CD4-positive, alpha-beta T cell (primary cell): ENCODE data around the gene FAM174C. TPM values are rescaled to one million over a fixed set of nuclear protein-coding genes. Genes with fewer than 3 reads are reported as not detected.

Experiments used
- ATAC-seq: fragments of 200-7000 bp; cut with Tn5 transposase; one replicate; pipeline ENCODE4 v1.10.0; 2022; ENCODE audit warnings: mild to moderate bottlenecking; ENCODE audit not compliant: poor library complexity
- CTCF ChIA-PET: fragments of 350-600 bp; sonication (Branson Sonifier 250); formaldehyde crosslinking; loops from one replicate; lab custom pipeline; 2021; ENCODE audit warnings: antibody characterized with exemption, inconsistent platforms; lab: Charles Lee
- POLR2A ChIA-PET: fragments of 350-600 bp; sonication (Branson Sonifier 250); formaldehyde crosslinking; loops from one replicate; lab custom pipeline; 2021; ENCODE audit warnings: antibody characterized with exemption, inconsistent platforms; lab: Charles Lee
- DNase-seq, 14 experiments: peaks; one replicate each; pipeline ENCODE4 v3.0.0-alpha.2; 2013 to 2020; ENCODE audit warnings: mixed read lengths in 2 of 14
- H3K27ac ChIP-seq, 2 donors: one replicate each; pipeline versions ENCODE4 v1.5.1 to v1.7.0; 2013; ENCODE audit warnings: low read length in 2 of 2, low read depth in 1 of 2, mild to moderate bottlenecking in 1 of 2
- H3K27me3 ChIP-seq, 2 experiments: 1 replicate in 1 of 2; 2 replicates in 1 of 2; pipeline versions ENCODE4 v1.6.1 to v1.7.0; 2013; ENCODE audit warnings: low read length in 2 of 2, control low read depth in 1 of 2, mild to moderate bottlenecking in 1 of 2, moderate library complexity in 1 of 2; ENCODE audit not compliant: insufficient read depth in 2 of 2, control insufficient read depth in 1 of 2
- H3K36me3 ChIP-seq: one replicate; pipeline ENCODE4 v1.6.1; 2013; ENCODE audit warnings: low read length, control low read depth; ENCODE audit not compliant: insufficient read depth
- H3K4me1 ChIP-seq: one replicate; pipeline ENCODE4 v1.6.1; 2013; ENCODE audit warnings: low read length, control low read depth; ENCODE audit not compliant: insufficient read depth
- H3K4me3 ChIP-seq: one replicate; pipeline ENCODE4 v1.5.1; 2013; ENCODE audit warnings: mild to moderate bottlenecking, low read length, moderate library complexity
- H3K9me3 ChIP-seq, 2 experiments: 1 replicate in 1 of 2; 2 replicates in 1 of 2; pipeline versions ENCODE4 v1.6.1 to v1.7.0; 2013; ENCODE audit warnings: low read length in 2 of 2, mild to moderate bottlenecking in 2 of 2, control low read depth in 1 of 2, moderate library complexity in 1 of 2; ENCODE audit not compliant: control insufficient read depth in 1 of 2, insufficient read depth in 1 of 2
- H3K27ac Mint-ChIP-seq: one replicate; pipeline ENCODE4 v1.8.0; 2020; ENCODE audit warnings: mixed read lengths
- H3K27me3 Mint-ChIP-seq: one replicate; pipeline ENCODE4 v1.8.0; 2021; ENCODE audit warnings: mixed read lengths
- H3K36me3 Mint-ChIP-seq: one replicate; pipeline ENCODE4 v1.8.0; 2021; ENCODE audit warnings: low read depth, mixed read lengths
- H3K4me1 Mint-ChIP-seq: one replicate; pipeline ENCODE4 v1.8.0; 2021; ENCODE audit warnings: low read depth, mixed read lengths
- H3K4me3 Mint-ChIP-seq: one replicate; pipeline ENCODE4 v1.8.0; 2020; ENCODE audit warnings: mild to moderate bottlenecking, mixed read lengths
- H3K9me3 Mint-ChIP-seq: one replicate; pipeline ENCODE4 v1.8.0; 2020; ENCODE audit warnings: mixed read lengths
- CTCF ChIP-seq: fragments of 200-600 bp; IDR thresholded peaks from one replicate; pipeline ENCODE4 v1.8.0; 2022; ENCODE audit warnings: antibody characterized with exemption, mild to moderate bottlenecking
- intact Hi-C, 2 experiments: fragments of 100-400 bp; cut with DNase I in 1 of 2; cut with micrococcal nuclease in 1 of 2; formaldehyde crosslinking; loops; one replicate each; pipeline versions ENCODE4 v1.15.1 to v1.9.0; 2023 to 2025; cut with DNase I, micrococcal nuclease
- total RNA-seq, 174 experiments: library from RNA in 2 of 174; stranded (reverse) in 2 of 174; gene quantifications; one replicate each; pipeline ENCODE4 v1.2.3 and lab custom pipeline; 2021 to 2026

Gene FAM174C
- total RNA-seq, 2 experiments from 2014 or later = 32.0 to 38.3 TPM

- Histone ChIP-seq H3K27ac (no peak overlapping the region), H3K4me3 (no peak overlapping the region), H3K9me3 (peaks cover 0 to 9% of the 10 kb centered on the region in 2 experiments), H3K4me1 (peaks cover 70% of the 10 kb centered on the region), H3K36me3 (peaks cover 6% of the 10 kb centered on the region), H3K27me3 (peaks cover 6 to 12% of the 10 kb centered on the region in 2 experiments)
- H3K27ac Mint-ChIP-seq = peak overlapping the region; percentile 79
- H3K4me3 Mint-ChIP-seq = peak overlapping the region; percentile 86
- no peaks in the 10 kb centered on the region for H3K9me3 Mint-ChIP-seq
- TF ChIP-seq CTCF = no peak
- intact Hi-C loops = no loop called here
- peaks cover 27% of the 10 kb centered on the region for H3K4me1 Mint-ChIP-seq
- POLR2A ChIA-PET = interaction anchor here (1.1 to 1.8 kb wide), 2 partner anchors 30 to 218 kb away, joined by 3 to 16 read pairs; partner anchors contain the start of gene CIRBP
- peaks cover 4% of the 10 kb centered on the region for H3K36me3 Mint-ChIP-seq
- DNase-seq (no peak), ATAC-seq (no peak)
- CTCF ChIA-PET = interaction anchor here (1.3 to 1.9 kb wide), 2 partner anchors 126 to 317 kb away, joined by 3 to 7 read pairs; no protein-coding TSS in a partner anchor
- peaks cover 13% of the 10 kb centered on the region for H3K27me3 Mint-ChIP-seq
Observed at GRCh38 chr19:1239420-1239795, 35.9 kb upstream of the FAM174C start.

GRCh38 chr19:1239796-1240737, 35.3 kb upstream of the FAM174C start:
- H3K4me3 Mint-ChIP-seq = peak overlapping the region; percentile 86
- H3K36me3 Mint-ChIP-seq = peaks cover 4% of the 10 kb centered on the region
- intact Hi-C loops = loop anchor here (1.0 to 10.0 kb wide), 5 partner anchors 48 to 445 kb away; partner anchors contain the start of genes CNN2 (in 1 of the 2), PTBP1 (in 1 of the 2), RNU6-2 (in 1 of the 2) and TMEM259 (in 1 of the 2)
- H3K9me3 Mint-ChIP-seq = no peaks in the 10 kb centered on the region
- H3K27ac Mint-ChIP-seq = peak overlapping the region; percentile 79
- DNase-seq (peak; percentile 83 to 99 (median 90)), ATAC-seq (peak; percentile 64)
- Histone ChIP-seq H3K9me3 (peaks cover 0 to 9% of the 10 kb centered on the region in 2 experiments), H3K27ac (no peak overlapping the region), H3K4me3 (peak overlapping the region; percentile 53), H3K27me3 (peaks cover 6 to 12% of the 10 kb centered on the region in 2 experiments), H3K4me1 (peaks cover 76% of the 10 kb centered on the region), H3K36me3 (peaks cover 7% of the 10 kb centered on the region)
- peak; percentile 70 for TF ChIP-seq CTCF
- ChIA-PET POLR2A (interaction anchor here (0.7 to 7.9 kb wide), 5 partner anchors 27 to 127 kb away, joined by 3 to 476 read pairs (median 8); partner anchors contain the start of genes CIRBP and FAM174C), CTCF (interaction anchor here (0.6 to 1.9 kb wide), 9 partner anchors 26 to 657 kb away, joined by 3 to 7 read pairs (median 3); partner anchors contain the start of gene RNU6-2)
- H3K27me3 Mint-ChIP-seq = peaks cover 13% of the 10 kb centered on the region
- peaks cover 31% of the 10 kb centered on the region for H3K4me1 Mint-ChIP-seq

- Histone ChIP-seq H3K4me3 (peak overlapping the region; percentile 53), H3K4me1 (peaks cover 81% of the 10 kb centered on the region), H3K27me3 (peaks cover 6 to 12% of the 10 kb centered on the region in 2 experiments), H3K36me3 (peaks cover 7% of the 10 kb centered on the region), H3K27ac (no peak overlapping the region), H3K9me3 (peaks cover 0 to 9% of the 10 kb centered on the region in 2 experiments)
- peak overlapping the region; percentile 91 for H3K4me3 Mint-ChIP-seq
- ChIA-PET CTCF (interaction anchor here (0.6 to 1.9 kb wide), 9 partner anchors 25 to 656 kb away, joined by 3 to 7 read pairs (median 3); partner anchors contain the start of gene RNU6-2), POLR2A (interaction anchor here (0.7 to 7.9 kb wide), 4 partner anchors 26 to 128 kb away, joined by 3 to 476 read pairs (median 6); partner anchors contain the start of genes CIRBP and FAM174C)
- peaks cover 13% of the 10 kb centered on the region for H3K27me3 Mint-ChIP-seq
- DNase-seq (peak in 1 of 14 experiments; percentile 54), ATAC-seq (no peak)
- TF ChIP-seq CTCF = no peak
- H3K27ac Mint-ChIP-seq = no peak overlapping the region
- peaks cover 31% of the 10 kb centered on the region for H3K4me1 Mint-ChIP-seq
- no peaks in the 10 kb centered on the region for H3K9me3 Mint-ChIP-seq
- intact Hi-C loops = loop anchor here (1.0 to 10.0 kb wide), 5 partner anchors 49 to 446 kb away; partner anchors contain the start of genes CNN2 (in 1 of the 2), PTBP1 (in 1 of the 2), RNU6-2 (in 1 of the 2) and TMEM259 (in 1 of the 2)
- H3K36me3 Mint-ChIP-seq = peaks cover 4% of the 10 kb centered on the region
Observed at GRCh38 chr19:1240925-1241324, 34.4 kb upstream of the FAM174C start.
